Mesendoderm (in vitro differentiated cells): Measurements from ENCODE around the gene FREY1.

ENCODE experiments used
- DNase-seq: peaks from one replicate; pipeline ENCODE4 v3.0.0; 2013
- H2AK5ac ChIP-seq: 2 replicates; pipeline ENCODE4 v1.6.1; 2013; ENCODE audit warnings: low read length, inconsistent platforms
- H2BK120ac ChIP-seq: 2 replicates; pipeline ENCODE4 v1.6.1; 2013; ENCODE audit warnings: low read depth, mild to moderate bottlenecking, low read length, moderate library complexity, mixed read lengths
- H2BK15ac ChIP-seq: replicated peaks from 2 replicates; pipeline ENCODE4 v1.6.1; 2013; ENCODE audit warnings: low read depth, mild to moderate bottlenecking, moderate library complexity
- H2BK5ac ChIP-seq: 2 replicates; pipeline ENCODE4 v1.6.1; 2013; ENCODE audit warnings: low read length, inconsistent platforms
- H3K18ac ChIP-seq: 2 replicates; pipeline ENCODE4 v1.6.1; 2013; ENCODE audit warnings: mild to moderate bottlenecking, low read length, mixed read lengths
- H3K23ac ChIP-seq: one replicate; pipeline ENCODE4 v1.6.1; 2013; ENCODE audit warnings: low read length
- H3K27ac ChIP-seq: 2 replicates; pipeline ENCODE4 v1.5.1; 2013; ENCODE audit warnings: low read depth, mild to moderate bottlenecking, inconsistent platforms, low read length, moderate library complexity
- H3K27me3 ChIP-seq: 2 replicates; pipeline ENCODE4 v1.6.1; 2013; ENCODE audit warnings: low read length, control low read depth, mild to moderate bottlenecking, inconsistent platforms; ENCODE audit not compliant: insufficient read depth, poor library complexity
- H3K36me3 ChIP-seq: 2 replicates; pipeline ENCODE4 v1.6.1; 2013; ENCODE audit warnings: low read length, inconsistent platforms; ENCODE audit not compliant: control insufficient read depth, insufficient read depth
- H3K4ac ChIP-seq: one replicate; pipeline ENCODE4 v1.6.1; 2013; ENCODE audit warnings: low read depth, mild to moderate bottlenecking, low read length, moderate library complexity
- H3K4me1 ChIP-seq: 2 replicates; pipeline ENCODE4 v1.6.1; 2013; ENCODE audit warnings: low read depth, low read length, inconsistent platforms; ENCODE audit not compliant: control insufficient read depth
- H3K4me2 ChIP-seq: 2 replicates; pipeline ENCODE4 v1.6.1; 2013; ENCODE audit warnings: low read length
- H3K4me3 ChIP-seq: 2 replicates; pipeline ENCODE4 v1.5.1; 2013; ENCODE audit warnings: mild to moderate bottlenecking, low read length
- H3K56ac ChIP-seq: one replicate; pipeline ENCODE4 v1.6.1; 2013; ENCODE audit warnings: low read length
- H3K79me1 ChIP-seq: 2 replicates; pipeline ENCODE4 v1.6.1; 2013; ENCODE audit warnings: low read length, inconsistent platforms
- H3K79me2 ChIP-seq: 2 replicates; pipeline ENCODE4 v1.6.1; 2013; ENCODE audit warnings: mild to moderate bottlenecking, low read length; ENCODE audit not compliant: control insufficient read depth, insufficient read depth
- H3K9ac ChIP-seq: 2 replicates; pipeline ENCODE4 v1.6.1; 2013; ENCODE audit warnings: low read length, inconsistent platforms
- H4K5ac ChIP-seq: one replicate; pipeline ENCODE4 v1.6.1; 2013; ENCODE audit warnings: low read length
- H4K8ac ChIP-seq: one replicate; pipeline ENCODE4 v1.6.1; 2013; ENCODE audit warnings: low read depth, mild to moderate bottlenecking, control low read depth, low read length, moderate library complexity
- whole genome bisulfite sequencing: extraction: QIAGEN DNeasy Blood & Tissue Kit; methylation state at CpG from one replicate; pipeline ENCODE4 v1.1.7; 2013; ENCODE audit warnings: low lambda C conversion rate, missing lambda C conversion rate; ENCODE audit not compliant: insufficient coverage; ENCODE audit errors: extremely low coverage; 5-methylcytosine and 5-hydroxymethylcytosine counted together

Gene FREY1

DNA sequence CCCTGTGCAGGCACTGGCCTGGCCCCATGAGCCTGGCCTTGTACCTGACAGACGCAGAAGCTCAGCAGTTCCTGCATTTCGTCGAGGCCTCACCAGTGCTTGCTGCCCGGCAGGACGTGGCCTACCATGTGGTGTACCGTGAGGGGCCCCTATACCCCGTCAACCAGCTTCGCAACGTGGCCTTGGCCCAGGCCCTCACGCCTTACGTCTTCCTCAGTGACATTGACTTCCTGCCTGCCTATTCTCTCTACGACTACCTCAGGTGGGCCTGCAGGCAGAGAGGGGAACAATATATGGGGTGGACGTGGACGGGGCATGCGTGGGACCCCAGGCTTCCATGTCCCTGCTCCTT is 20.2 kb upstream of the FREY1 start:
- Histone ChIP-seq H2BK15ac (no peak overlapping the region), H3K4me2 (no peak overlapping the region), H3K4ac (no peak overlapping the region), H3K4me3 (no peak overlapping the region), H3K79me1 (no peaks in the 10 kb centered on the region), H3K56ac (no peak overlapping the region), H3K27ac (no peak overlapping the region), H4K5ac (no peak overlapping the region), H3K18ac (no peak overlapping the region), H2BK120ac (no peak overlapping the region), H3K9ac (no peak overlapping the region), H3K23ac (no peak overlapping the region), H4K8ac (no peak overlapping the region), H3K79me2 (no peaks in the 10 kb centered on the region), H3K27me3 (no peaks in the 10 kb centered on the region), H2AK5ac (no peak overlapping the region), H3K4me1 (no peaks in the 10 kb centered on the region), H2BK5ac (no peak overlapping the region), H3K36me3 (no peaks in the 10 kb centered on the region)
- DNase-seq, result no peak
- no CpG with 5 or more reads among the region's 15 CpGs for WGBS

- no peaks in the 10 kb centered on the region for H3K27me3 ChIP-seq
- H3K4ac ChIP-seq, result no peak overlapping the region
- no peak overlapping the region for H3K27ac ChIP-seq
- no peak overlapping the region for H2BK120ac ChIP-seq
- H3K56ac ChIP-seq, result no peak overlapping the region
- H3K23ac ChIP-seq, result no peak overlapping the region
- H3K4me1 ChIP-seq, result no peaks in the 10 kb centered on the region
- no peak overlapping the region for H4K5ac ChIP-seq
- H3K36me3 ChIP-seq, result no peaks in the 10 kb centered on the region
- H3K79me2 ChIP-seq, result no peaks in the 10 kb centered on the region
- no peak overlapping the region for H4K8ac ChIP-seq
- H2AK5ac ChIP-seq, result no peak overlapping the region
- no peak for DNase-seq
- WGBS, result no CpG with 5 or more reads among the region's 12 CpGs
- H3K4me3 ChIP-seq, result no peak overlapping the region
- H3K18ac ChIP-seq, result no peak overlapping the region
- no peak overlapping the region for H2BK15ac ChIP-seq
- no peak overlapping the region for H3K9ac ChIP-seq
- no peaks in the 10 kb centered on the region for H3K79me1 ChIP-seq
- H3K4me2 ChIP-seq, result no peak overlapping the region
- no peak overlapping the region for H2BK5ac ChIP-seq
Observed at GRCh38 chr11:45926536-45927331, 19.7 kb upstream of the FREY1 start.

DNA sequence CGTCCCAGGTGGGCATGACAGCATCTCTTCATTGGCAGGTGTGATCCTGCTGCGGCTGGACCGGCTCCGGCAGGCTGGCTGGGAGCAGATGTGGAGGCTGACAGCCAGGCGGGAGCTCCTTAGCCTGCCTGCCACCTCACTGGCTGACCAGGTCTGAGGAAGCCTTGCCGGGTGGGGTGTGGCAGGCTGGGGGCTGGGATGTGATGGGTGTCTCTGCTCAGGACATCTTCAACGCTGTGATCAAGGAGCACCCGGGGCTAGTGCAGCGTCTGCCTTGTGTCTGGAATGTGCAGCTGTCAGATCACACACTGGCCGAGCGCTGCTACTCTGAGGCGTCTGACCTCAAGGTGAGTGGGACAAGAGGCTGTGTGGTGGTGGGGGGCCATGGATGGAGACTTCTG is 18.9 kb upstream of the FREY1 start:
- Histone ChIP-seq H3K4me3 (no peak overlapping the region), H2BK5ac (no peak overlapping the region), H3K27me3 (no peaks in the 10 kb centered on the region), H2BK15ac (no peak overlapping the region), H3K23ac (no peak overlapping the region), H3K9ac (no peak overlapping the region), H3K4me1 (no peaks in the 10 kb centered on the region), H3K18ac (no peak overlapping the region), H3K79me2 (no peaks in the 10 kb centered on the region), H3K27ac (no peak overlapping the region), H3K56ac (no peak overlapping the region), H3K79me1 (no peaks in the 10 kb centered on the region), H3K4ac (no peak overlapping the region), H4K8ac (no peak overlapping the region), H2AK5ac (no peak overlapping the region), H3K36me3 (no peaks in the 10 kb centered on the region), H3K4me2 (no peak overlapping the region), H4K5ac (no peak overlapping the region), H2BK120ac (no peak overlapping the region)
- WGBS, result no CpG with 5 or more reads among the region's 12 CpGs
- DNase-seq, result no peak

DNA sequence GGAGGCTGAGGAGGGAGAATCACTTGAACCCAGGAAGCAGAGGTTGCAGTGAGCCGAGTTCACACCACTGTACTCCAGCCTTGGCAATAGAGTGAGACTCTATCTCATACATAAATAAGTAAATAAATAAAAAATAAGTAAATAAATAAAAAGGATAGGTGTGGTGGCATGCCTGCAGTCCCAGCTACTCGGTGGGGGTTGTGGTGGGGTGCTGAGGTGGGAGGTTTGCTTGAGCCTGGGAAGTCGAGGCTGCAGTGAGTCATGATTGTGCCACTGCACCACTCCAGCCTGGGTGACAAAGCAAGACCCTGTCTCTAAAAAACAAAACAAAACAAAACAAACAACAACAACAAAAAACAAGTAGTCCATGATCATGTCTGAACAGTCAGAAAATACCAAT is 18.5 kb upstream of the FREY1 start:
- no peak overlapping the region for H3K18ac ChIP-seq
- H3K9ac ChIP-seq, result no peak overlapping the region
- H3K79me2 ChIP-seq, result no peaks in the 10 kb centered on the region
- WGBS, result no CpG with 5 or more reads among the region's 3 CpGs
- DNase-seq, result no peak
- no peak overlapping the region for H2BK120ac ChIP-seq
- H3K4ac ChIP-seq, result no peak overlapping the region
- no peaks in the 10 kb centered on the region for H3K27me3 ChIP-seq
- H2AK5ac ChIP-seq, result no peak overlapping the region
- no peaks in the 10 kb centered on the region for H3K36me3 ChIP-seq
- H4K8ac ChIP-seq, result no peak overlapping the region
- H2BK15ac ChIP-seq, result no peak overlapping the region
- H2BK5ac ChIP-seq, result no peak overlapping the region
- H3K4me2 ChIP-seq, result no peak overlapping the region
- no peaks in the 10 kb centered on the region for H3K79me1 ChIP-seq
- H3K4me3 ChIP-seq, result no peak overlapping the region
- no peak overlapping the region for H3K23ac ChIP-seq
- no peak overlapping the region for H4K5ac ChIP-seq
- no peak overlapping the region for H3K27ac ChIP-seq
- H3K4me1 ChIP-seq, result no peaks in the 10 kb centered on the region
- no peak overlapping the region for H3K56ac ChIP-seq

DNA sequence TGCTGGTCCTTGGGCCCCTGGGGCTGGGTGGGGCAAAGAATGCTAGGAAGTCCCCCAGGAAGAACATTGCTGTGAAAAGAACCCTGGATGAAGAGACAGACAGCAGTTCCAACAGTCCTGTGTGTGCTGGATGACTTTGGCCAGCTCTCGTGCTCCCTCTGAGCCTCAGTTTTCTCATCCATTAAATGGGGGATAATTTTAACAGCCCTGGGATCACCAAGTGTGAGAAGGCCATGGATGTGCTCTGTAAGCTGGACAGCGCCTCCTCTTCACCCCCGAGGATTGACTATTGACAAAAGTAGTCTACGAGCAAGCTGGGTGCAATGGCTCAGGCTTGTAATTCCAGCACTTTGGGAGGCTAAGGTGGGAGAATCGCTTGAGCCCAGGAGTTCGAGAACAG is 17.9 kb upstream of the FREY1 start:
- Histone ChIP-seq H3K23ac (no peak overlapping the region), H4K5ac (no peak overlapping the region), H3K9ac (no peak overlapping the region), H2BK15ac (no peak overlapping the region), H4K8ac (no peak overlapping the region), H3K27ac (no peak overlapping the region), H2BK5ac (no peak overlapping the region), H3K79me1 (no peaks in the 10 kb centered on the region), H2BK120ac (no peak overlapping the region), H3K27me3 (no peaks in the 10 kb centered on the region), H3K56ac (no peak overlapping the region), H3K4me3 (no peak overlapping the region), H3K79me2 (no peaks in the 10 kb centered on the region), H3K18ac (no peak overlapping the region), H3K36me3 (no peaks in the 10 kb centered on the region), H2AK5ac (no peak overlapping the region), H3K4ac (no peak overlapping the region), H3K4me1 (no peaks in the 10 kb centered on the region), H3K4me2 (no peak overlapping the region)
- DNase-seq, result no peak
- no CpG with 5 or more reads among the region's 6 CpGs for WGBS
